Urothelium cell line (cell line): Measurements from ENCODE around the gene CPLX1.
"Not testable (repeated sequence)": the region's sequence is repeated elsewhere in the genome, so short reads cannot be mapped to it uniquely, and the experiment has no call there.

Source experiments
- DNase-seq: peaks from one replicate; pipeline ENCODE4 v3.0.0; 2011; ENCODE audit warnings: low spot score, mixed read lengths
- FAIRE-seq: peaks from 2 replicates; lab custom pipeline; 2011; peaks lifted over from hg19 to GRCh38; lab: Jason Lieb, UNC

The CPLX1 gene

DNA sequence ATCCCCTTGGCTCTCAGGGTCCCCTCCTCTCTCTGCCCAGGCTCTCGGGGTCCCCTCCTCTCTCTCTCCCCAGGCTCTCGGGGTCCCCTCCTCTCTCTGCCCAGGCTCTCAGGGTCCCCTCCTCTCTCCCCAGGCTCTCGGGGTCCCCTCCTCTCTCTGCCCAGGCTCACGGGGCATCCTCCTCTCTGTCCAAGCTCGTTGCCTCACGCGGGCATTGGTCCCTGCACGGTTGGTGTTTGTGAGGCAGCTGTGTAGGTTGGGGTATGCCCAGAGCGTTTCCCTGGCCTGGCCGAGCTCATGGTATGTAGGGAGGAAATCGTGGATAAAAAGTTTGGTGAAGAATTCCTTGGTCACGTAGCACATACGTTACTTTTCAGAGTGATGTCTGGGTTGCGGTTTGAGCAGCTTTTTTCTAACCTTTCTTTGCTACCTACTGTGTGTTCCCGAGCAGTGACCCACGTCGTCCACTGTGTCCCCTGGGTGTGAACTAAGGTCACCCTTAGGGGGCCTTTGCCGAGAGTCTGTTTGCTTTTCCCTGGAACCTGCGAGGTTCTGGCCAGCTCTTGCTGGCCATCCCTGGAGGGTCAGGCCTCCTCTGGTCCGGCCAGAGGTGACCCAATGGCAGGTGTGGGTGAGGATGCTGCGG, 83.7 kb downstream of the CPLX1 start:
- DNase-seq (no peak), FAIRE-seq (no peak)

DNA sequence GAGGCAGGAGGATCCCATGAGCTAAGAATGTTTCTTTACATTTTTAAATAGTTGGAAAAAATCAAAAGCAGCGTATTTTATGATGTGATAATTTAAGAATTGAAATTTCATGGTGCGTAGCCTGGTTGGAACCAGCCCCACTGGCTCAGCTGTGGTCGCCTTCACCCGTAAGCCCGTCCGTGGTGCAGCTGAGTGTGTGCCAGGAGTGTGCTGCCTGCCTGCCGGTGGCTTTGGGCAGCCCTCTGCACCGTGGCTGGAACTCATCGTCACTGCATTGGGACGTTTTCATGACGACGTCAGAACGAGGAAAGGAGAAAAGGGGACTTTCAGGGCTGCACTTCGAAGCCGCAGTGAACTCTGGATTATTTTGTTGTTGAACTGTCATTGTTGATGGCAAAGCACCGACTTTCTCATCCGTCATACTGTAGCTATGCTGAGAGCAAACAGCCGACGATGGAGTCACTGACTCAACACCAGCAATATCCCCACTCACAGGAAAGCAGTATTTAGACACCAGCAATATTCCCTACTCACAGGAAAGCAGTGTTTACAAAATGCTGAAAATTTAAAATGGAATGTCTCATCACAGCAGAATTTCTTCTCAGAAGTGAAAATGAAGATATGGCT, 85.2 kb downstream of the CPLX1 start:
- no peak for FAIRE-seq
- no peak for DNase-seq

DNA sequence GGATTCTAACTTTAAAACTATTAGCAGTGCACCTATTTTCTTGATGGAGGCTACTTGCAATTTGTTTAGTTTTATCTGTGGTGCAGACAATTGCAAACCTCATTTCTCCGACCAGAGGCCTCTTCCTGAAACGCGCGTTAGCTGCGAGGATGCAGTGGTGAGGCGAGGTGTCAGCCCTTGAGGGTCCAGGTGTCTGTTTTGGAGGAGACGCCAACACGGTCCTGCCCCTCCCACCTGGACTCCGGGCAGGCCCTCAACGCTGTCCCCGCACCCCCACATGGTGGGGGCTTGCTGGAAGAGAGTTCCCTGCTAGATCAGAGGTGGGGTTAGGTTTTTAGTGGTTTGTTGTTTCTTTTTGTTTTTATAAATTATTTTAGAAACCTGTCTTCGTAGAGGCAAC, 85.9 kb downstream of the CPLX1 start:
- FAIRE-seq (no peak), DNase-seq (no peak)

DNA sequence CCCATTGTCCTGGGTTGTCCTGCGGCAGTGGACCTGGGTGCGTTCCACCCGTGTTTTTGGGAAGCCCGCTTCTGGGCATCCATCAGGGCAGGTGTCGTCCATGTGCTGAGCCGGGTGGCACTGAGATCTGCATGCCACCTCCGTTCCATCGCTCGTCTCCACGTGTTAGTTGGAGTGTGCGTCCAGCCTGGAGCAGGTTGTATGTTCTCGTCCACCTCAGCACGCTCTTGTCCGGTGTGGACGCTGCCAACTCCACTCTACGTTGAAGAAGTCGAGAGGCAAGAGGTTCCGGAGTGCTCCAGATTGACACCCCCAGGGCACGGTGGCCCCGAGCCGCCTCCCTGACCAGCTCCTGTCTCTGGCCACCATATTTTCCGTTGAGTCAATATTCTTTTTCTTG, 86.4 kb downstream of the CPLX1 start:
- DNase-seq: no peak
- FAIRE-seq: no peak

DNA sequence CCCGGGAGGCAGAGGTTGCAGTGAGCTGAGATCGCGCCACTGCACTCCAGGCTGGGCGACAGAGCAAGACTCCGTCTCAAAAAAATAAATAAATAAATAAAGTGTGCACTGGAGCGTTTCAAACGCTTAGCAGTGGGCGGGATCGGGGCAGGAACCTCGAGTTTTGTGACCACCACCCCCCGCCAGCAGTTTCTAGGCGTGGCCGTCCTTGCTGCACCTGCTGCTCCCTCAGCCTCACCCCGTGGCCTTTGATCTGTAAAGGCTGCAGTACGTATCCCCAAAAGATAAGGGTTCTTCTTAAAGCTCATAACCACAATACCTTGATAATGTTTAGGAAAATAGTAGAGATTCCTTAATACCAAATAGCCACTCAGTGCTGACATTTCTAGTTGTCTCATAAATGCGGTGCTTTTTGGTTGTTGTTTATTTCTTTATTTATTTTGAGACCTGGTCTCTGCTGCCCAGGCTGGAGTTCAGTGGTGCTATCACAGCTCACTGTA, 87.1 kb downstream of the CPLX1 start:
- DNase-seq (no peak), FAIRE-seq (no peak)

DNA sequence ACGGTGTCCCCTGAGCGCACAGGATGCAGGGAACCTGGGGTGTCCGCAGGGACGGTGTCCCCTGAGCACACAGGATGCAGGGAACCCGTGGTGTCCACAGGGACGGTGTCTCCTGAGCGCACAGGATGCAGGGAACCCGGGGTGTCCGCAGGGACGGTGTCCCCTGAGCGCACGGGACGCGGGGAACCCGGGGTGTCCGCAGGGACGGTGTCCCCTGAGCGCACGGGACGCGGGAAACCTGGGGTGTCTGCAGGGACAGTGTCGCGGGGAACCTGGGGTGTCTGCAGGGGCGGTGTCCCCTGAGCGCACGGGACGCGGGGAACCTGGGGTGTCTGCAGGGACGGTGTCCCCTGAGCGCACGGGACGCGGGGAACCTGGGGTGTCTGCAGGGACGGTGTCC, 89.4 kb downstream of the CPLX1 start:
- not testable (repeated sequence) for DNase-seq, FAIRE-seq

DNA sequence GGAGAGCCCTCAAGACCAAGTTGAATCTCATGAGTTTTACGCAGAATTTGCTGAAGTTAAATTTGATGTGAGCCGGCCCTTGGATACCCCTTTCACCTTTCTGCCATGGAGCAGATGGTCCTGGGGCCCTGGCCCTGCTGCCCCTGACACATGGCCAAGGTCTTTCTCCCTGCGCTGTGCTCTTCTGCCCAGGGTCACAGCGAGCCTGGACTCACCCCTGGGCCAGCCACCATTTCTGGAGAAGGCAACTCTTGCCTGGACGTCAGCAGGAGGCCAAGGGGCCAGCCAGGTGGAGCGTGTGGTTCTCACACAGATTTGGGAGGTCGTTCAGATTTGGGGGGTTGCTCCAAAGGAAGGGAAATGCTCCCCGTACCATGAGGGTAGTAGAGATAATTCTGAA, 90.3 kb downstream of the CPLX1 start:
- DNase-seq: no peak
- no peak for FAIRE-seq
